Dedifferentiated amniotic fluid mesenchymal stem cell (primary cell): ENCODE data around the gene HAUS2.

Experiments used
- DNase-seq: peaks from one replicate; pipeline ENCODE4 v3.0.0-alpha.2; 2016; ENCODE audit errors: extremely low spot score

Gene HAUS2

GRCh38 chr15:42608752-42609488 lies 60.3 kb downstream of the HAUS2 start:
- DNase-seq, result no peak

GRCh38 chr15:42611532-42611931 lies 62.9 kb downstream of the HAUS2 start:
- no peak for DNase-seq

- DNase-seq, result no peak
These were observed 63.8 kb downstream of the HAUS2 start for GRCh38 chr15:42612367-42612912.

- no peak for DNase-seq
These were observed 67.5 kb downstream of the HAUS2 start for GRCh38 chr15:42616107-42616506.
